AG10803 (cell line): Measurements from ENCODE around the gene OR6N1.

ENCODE experiments used
- DNase-seq: peaks from one replicate; pipeline ENCODE4 v3.0.0; 2010; ENCODE audit warnings: low read depth
- H3K4me3 ChIP-seq: 2 replicates; pipeline ENCODE4 v1.5.1; 2011; ENCODE audit warnings: mild to moderate bottlenecking, low read length, control low read depth
- TF ChIP-seq, protein P1 (sequence below): conservative IDR thresholded peaks from 2 replicates; pipeline ENCODE4 v1.5.1; 2011; ENCODE audit warnings: mild to moderate bottlenecking, low read length, control low read depth, inconsistent platforms

Gene OR6N1

DNA sequence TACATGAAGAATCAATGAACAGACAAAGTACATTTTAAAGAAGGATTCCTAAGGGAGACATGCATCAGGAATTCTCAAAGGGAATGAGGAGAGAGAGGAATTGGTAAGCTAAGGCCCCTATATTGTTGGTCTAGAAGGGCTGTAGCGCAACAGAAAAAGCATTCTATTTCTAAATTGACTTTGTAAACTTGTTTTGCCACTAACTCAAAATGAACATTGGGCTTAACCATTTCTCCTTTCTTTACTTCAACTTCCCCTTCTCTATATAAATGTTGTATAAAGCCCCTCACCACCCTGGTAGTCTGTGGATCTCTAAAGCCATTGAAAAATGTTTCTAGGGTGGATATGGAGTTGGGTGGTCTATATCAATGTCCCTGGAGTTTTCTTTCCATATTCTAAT is 29.4 kb upstream of the OR6N1 start:
- H3K4me3 ChIP-seq: no peak overlapping the region
- TF ChIP-seq, protein P1, sequence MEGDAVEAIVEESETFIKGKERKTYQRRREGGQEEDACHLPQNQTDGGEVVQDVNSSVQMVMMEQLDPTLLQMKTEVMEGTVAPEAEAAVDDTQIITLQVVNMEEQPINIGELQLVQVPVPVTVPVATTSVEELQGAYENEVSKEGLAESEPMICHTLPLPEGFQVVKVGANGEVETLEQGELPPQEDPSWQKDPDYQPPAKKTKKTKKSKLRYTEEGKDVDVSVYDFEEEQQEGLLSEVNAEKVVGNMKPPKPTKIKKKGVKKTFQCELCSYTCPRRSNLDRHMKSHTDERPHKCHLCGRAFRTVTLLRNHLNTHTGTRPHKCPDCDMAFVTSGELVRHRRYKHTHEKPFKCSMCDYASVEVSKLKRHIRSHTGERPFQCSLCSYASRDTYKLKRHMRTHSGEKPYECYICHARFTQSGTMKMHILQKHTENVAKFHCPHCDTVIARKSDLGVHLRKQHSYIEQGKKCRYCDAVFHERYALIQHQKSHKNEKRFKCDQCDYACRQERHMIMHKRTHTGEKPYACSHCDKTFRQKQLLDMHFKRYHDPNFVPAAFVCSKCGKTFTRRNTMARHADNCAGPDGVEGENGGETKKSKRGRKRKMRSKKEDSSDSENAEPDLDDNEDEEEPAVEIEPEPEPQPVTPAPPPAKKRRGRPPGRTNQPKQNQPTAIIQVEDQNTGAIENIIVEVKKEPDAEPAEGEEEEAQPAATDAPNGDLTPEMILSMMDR: no peak
- no peak for DNase-seq

DNA sequence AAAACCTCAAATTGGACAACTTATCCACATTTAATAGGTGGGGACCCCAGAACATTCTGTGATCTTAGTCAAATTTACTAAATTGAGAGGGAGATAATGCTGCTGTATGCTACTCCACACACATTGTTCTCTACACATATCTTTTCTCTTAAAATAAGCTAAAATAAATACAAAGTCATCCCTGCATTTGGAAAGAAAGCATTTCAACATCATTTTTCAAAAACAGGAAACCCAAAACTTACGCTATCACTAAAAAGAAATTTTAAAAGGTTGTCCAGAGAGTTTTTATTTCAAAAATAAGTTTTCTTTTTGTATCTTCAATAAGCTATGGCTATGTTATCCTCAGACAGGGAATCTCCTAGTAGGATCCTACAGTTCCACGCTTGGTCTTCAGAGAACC is 28.5 kb upstream of the OR6N1 start:
- no peak overlapping the region for H3K4me3 ChIP-seq
- no peak for DNase-seq
- TF ChIP-seq, protein P1: no peak

GRCh38 chr1:158799689-158800088 is 27.7 kb upstream of the OR6N1 start:
- TF ChIP-seq, protein P1: no peak
- H3K4me3 ChIP-seq: no peak overlapping the region
- DNase-seq: no peak

DNA sequence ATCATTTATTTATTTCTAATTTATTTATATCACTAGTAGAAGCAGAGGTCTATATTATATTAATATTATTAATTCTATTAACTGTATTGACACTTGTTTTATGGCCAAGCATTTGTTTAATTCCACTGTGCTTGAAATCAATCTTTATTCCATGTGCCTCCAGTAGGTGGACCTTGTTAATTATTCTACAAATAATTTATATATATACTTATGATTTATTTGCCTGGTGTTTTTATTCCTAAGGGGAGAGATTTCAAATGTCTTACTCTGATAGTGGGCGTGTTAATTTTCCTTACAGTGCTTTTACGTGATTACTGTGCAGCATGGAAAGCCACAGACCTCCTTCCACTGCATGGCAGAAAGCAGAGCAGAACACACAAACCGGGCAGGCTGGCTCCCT is 26.5 kb upstream of the OR6N1 start:
- TF ChIP-seq, protein P1: no peak
- no peak overlapping the region for H3K4me3 ChIP-seq
- no peak for DNase-seq

GRCh38 chr1:158794247-158794646 is 22.3 kb upstream of the OR6N1 start:
- H3K4me3 ChIP-seq: no peak overlapping the region
- TF ChIP-seq, protein P1: no peak
- no peak for DNase-seq

- DNase-seq: no peak
- TF ChIP-seq, protein P1: no peak
- H3K4me3 ChIP-seq: no peak overlapping the region
Measured at GRCh38 chr1:158793604-158794003, 21.6 kb upstream of the OR6N1 start.

DNA sequence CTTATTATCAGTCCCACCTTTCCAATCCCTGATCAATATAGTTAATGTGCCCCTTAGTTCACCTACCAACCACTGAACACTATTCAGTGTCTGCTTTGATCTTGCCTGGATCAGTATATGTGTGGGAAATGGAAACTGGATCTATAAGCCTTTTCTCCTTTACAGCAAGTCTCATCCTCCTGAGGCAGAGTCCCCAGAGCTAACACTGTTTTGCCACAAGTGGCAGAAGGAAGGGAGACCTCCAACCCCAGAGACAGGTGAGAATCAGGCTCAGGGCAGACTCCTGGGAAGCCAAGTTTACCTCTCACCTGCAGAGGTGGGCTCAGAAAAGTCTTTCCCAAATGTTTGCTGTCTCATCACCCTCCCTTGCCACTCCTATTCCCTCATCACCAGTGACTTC is 9.1 kb upstream of the OR6N1 start, which contains the start of gene OR6N2:
Gene OR6N2 (minus strand): TSS at position 101 of the 400 bp plus-strand sequence. CDS start 3,569 bp downstream, outside the sequence.
- no peak for DNase-seq
- TF ChIP-seq, protein P1: no peak
- H3K4me3 ChIP-seq: no peak within 1 kb of the TSS
